AG04449 (cell line): ENCODE data around the gene MLIP.

Source experiments
- CTCF ChIA-PET: fragments of 350-600 bp; formaldehyde crosslinking; extraction: SDS; loops from one replicate; lab custom pipeline; 2021; ENCODE audit warnings: antibody characterized with exemption; lab: Yijun Ruan, JAX
- POLR2A ChIA-PET: fragments of 400-600, 350-600 bp; formaldehyde crosslinking; extraction: SDS; loops from one replicate; lab custom pipeline; 2020; ENCODE audit warnings: antibody characterized with exemption, inconsistent platforms; lab: Yijun Ruan, JAX
- DNase-seq: peaks from one replicate; pipeline ENCODE4 v3.0.0-alpha.2; 2010; ENCODE audit warnings: low read depth, low spot score
- H3K4me3 ChIP-seq: 2 replicates; pipeline ENCODE4 v1.5.1; 2011; ENCODE audit warnings: low read depth, mild to moderate bottlenecking, control low read depth, low read length
- CTCF ChIP-seq: IDR thresholded peaks from one replicate; pipeline ENCODE4 v1.5.1; 2011; ENCODE audit warnings: mild to moderate bottlenecking, moderate library complexity, low read length, control low read depth, inconsistent platforms; ENCODE audit not compliant: insufficient read depth; ENCODE audit errors: missing control alignments

MLIP gene

GRCh38 chr6:54085047-54085446 lies 26.2 kb upstream of the MLIP start:
- no peak for DNase-seq
- CTCF ChIA-PET = no interaction called here
- no peak for TF ChIP-seq CTCF
- POLR2A ChIA-PET = no interaction called here
- H3K4me3 ChIP-seq = no peak overlapping the region

- DNase-seq = peak; percentile 56
- POLR2A ChIA-PET = no interaction called here
- CTCF ChIA-PET = no interaction called here
- no peak for TF ChIP-seq CTCF
- H3K4me3 ChIP-seq = no peak overlapping the region
These were observed 25.7 kb upstream of the MLIP start for GRCh38 chr6:54085541-54085940.

- TF ChIP-seq CTCF = no peak
- H3K4me3 ChIP-seq = no peak overlapping the region
- POLR2A ChIA-PET = no interaction called here
- no peak for DNase-seq
- CTCF ChIA-PET = no interaction called here
These were observed 24.8 kb upstream of the MLIP start for GRCh38 chr6:54086439-54086838.

- H3K4me3 ChIP-seq = no peak overlapping the region
- no peak for DNase-seq
- TF ChIP-seq CTCF = no peak
- ChIA-PET CTCF (interaction anchor here (0.7 kb wide), 1 partner anchor 10 kb away, joined by 3 read pairs; no protein-coding TSS in a partner anchor), POLR2A (no interaction called here)
These were observed 23.5 kb upstream of the MLIP start for GRCh38 chr6:54087721-54088120.

GRCh38 chr6:54093326-54093948 lies 17.8 kb upstream of the MLIP start:
- CTCF ChIA-PET = interaction anchor here (1.0 kb wide), 1 partner anchor 108 kb away, joined by 3 read pairs; no protein-coding TSS in a partner anchor

GRCh38 chr6:54094293-54094692 lies 16.9 kb upstream of the MLIP start:
- DNase-seq = no peak
- ChIA-PET POLR2A (no interaction called here), CTCF (interaction anchor here (1.0 kb wide), 1 partner anchor 108 kb away, joined by 3 read pairs; no protein-coding TSS in a partner anchor)
- TF ChIP-seq CTCF = no peak
- H3K4me3 ChIP-seq = no peak overlapping the region

More at GRCh38 chr6:54093326-54093948, 17.8 kb upstream of the MLIP start:
- POLR2A ChIA-PET = no interaction called here
- TF ChIP-seq CTCF = no peak
- no peak for DNase-seq
- H3K4me3 ChIP-seq = no peak overlapping the region
